ENCODE results near the gene MYO3A. TPM values are rescaled to one million over a fixed set of nuclear protein-coding genes. Genes with fewer than 3 reads are reported as not detected.
"Not testable (repeated sequence)": the region's sequence is repeated elsewhere in the genome, so short reads cannot be mapped to it uniquely, and the experiment has no call there.

Gene MYO3A
- total RNA-seq, 1 donor from 2014 or later = not detected

DNA sequence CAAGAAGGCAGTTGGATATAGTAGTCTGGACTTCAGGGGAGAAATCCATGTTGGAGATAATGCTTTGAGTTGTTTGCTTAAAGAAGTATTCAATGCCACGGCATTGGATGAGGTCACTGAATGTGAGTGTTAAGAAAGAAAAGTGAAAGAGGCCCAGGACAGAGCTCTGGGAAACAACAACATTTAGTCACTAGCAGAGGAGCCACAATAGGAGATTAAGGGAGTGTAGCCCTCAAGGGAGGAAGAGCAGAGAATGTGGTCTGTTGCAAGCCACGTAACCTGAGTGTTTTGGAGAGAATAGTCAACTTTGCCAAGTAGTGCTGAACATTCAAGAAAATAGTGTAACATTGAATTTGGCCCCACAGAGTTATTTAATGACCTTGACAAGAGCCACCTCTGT lies 114.7 kb downstream of the MYO3A start:
- no peak overlapping the region for H3K4me3 ChIP-seq
- no peaks in the 10 kb centered on the region for H3K36me3 ChIP-seq
- no peak overlapping the region for H3K27ac ChIP-seq
- no peak for DNase-seq (ENCODE audit: low spot score in 2 of 2)
- intact Hi-C loops (cut with DNase I) = no loop called here
- no peaks in the 10 kb centered on the region for H3K9me3 ChIP-seq
- TF ChIP-seq, protein P1, sequence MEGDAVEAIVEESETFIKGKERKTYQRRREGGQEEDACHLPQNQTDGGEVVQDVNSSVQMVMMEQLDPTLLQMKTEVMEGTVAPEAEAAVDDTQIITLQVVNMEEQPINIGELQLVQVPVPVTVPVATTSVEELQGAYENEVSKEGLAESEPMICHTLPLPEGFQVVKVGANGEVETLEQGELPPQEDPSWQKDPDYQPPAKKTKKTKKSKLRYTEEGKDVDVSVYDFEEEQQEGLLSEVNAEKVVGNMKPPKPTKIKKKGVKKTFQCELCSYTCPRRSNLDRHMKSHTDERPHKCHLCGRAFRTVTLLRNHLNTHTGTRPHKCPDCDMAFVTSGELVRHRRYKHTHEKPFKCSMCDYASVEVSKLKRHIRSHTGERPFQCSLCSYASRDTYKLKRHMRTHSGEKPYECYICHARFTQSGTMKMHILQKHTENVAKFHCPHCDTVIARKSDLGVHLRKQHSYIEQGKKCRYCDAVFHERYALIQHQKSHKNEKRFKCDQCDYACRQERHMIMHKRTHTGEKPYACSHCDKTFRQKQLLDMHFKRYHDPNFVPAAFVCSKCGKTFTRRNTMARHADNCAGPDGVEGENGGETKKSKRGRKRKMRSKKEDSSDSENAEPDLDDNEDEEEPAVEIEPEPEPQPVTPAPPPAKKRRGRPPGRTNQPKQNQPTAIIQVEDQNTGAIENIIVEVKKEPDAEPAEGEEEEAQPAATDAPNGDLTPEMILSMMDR (IDR thresholded peaks at IDR 0.05) = no peak
- no peaks in the 10 kb centered on the region for H3K27me3 ChIP-seq
- H3K4me1 ChIP-seq = peaks cover 0 to 7% of the 10 kb centered on the region in 2 donors

GRCh38 chr10:26052326-26052725 lies 118.3 kb downstream of the MYO3A start:
- Histone ChIP-seq H3K27me3 (no peaks in the 10 kb centered on the region), H3K9me3 (no peaks in the 10 kb centered on the region), H3K27ac (no peak overlapping the region), H3K4me1 (no peaks in the 10 kb centered on the region), H3K36me3 (no peaks in the 10 kb centered on the region), H3K4me3 (no peak overlapping the region)
- no peak for DNase-seq (ENCODE audit: low spot score in 2 of 2)
- intact Hi-C loops (cut with DNase I) = no loop called here
- TF ChIP-seq, protein P1 (IDR thresholded peaks at IDR 0.05) = no peak

GRCh38 chr10:26057466-26057865 lies 123.4 kb downstream of the MYO3A start:
- intact Hi-C loops (cut with DNase I) = no loop called here
- Histone ChIP-seq H3K27ac (no peak overlapping the region), H3K36me3 (no peaks in the 10 kb centered on the region), H3K27me3 (no peaks in the 10 kb centered on the region), H3K4me1 (no peaks in the 10 kb centered on the region), H3K4me3 (no peak overlapping the region), H3K9me3 (no peaks in the 10 kb centered on the region)
- DNase-seq (ENCODE audit: low spot score in 2 of 2) = no peak
- TF ChIP-seq, protein P1 (IDR thresholded peaks at IDR 0.05) = no peak

- Histone ChIP-seq H3K27ac (no peak overlapping the region), H3K9me3 (no peaks in the 10 kb centered on the region), H3K27me3 (no peaks in the 10 kb centered on the region), H3K4me3 (no peak overlapping the region), H3K36me3 (no peaks in the 10 kb centered on the region), H3K4me1 (no peaks in the 10 kb centered on the region)
- DNase-seq (ENCODE audit: low spot score in 2 of 2) = no peak
- TF ChIP-seq, protein P1 (IDR thresholded peaks at IDR 0.05) = no peak
- intact Hi-C loops (cut with DNase I) = no loop called here
These were observed 130.1 kb downstream of the MYO3A start for GRCh38 chr10:26064106-26064505.

GRCh38 chr10:26067680-26068079 lies 133.7 kb downstream of the MYO3A start:
- no peak overlapping the region for H3K27ac ChIP-seq
- no peak for DNase-seq (ENCODE audit: low spot score in 2 of 2)
- TF ChIP-seq, protein P1 (IDR thresholded peaks at IDR 0.05) = no peak
- intact Hi-C loops (cut with DNase I) = no loop called here
- no peak overlapping the region for H3K4me3 ChIP-seq
- no peaks in the 10 kb centered on the region for H3K4me1 ChIP-seq
- H3K36me3 ChIP-seq = no peaks in the 10 kb centered on the region
- no peaks in the 10 kb centered on the region for H3K9me3 ChIP-seq
- no peaks in the 10 kb centered on the region for H3K27me3 ChIP-seq

DNA sequence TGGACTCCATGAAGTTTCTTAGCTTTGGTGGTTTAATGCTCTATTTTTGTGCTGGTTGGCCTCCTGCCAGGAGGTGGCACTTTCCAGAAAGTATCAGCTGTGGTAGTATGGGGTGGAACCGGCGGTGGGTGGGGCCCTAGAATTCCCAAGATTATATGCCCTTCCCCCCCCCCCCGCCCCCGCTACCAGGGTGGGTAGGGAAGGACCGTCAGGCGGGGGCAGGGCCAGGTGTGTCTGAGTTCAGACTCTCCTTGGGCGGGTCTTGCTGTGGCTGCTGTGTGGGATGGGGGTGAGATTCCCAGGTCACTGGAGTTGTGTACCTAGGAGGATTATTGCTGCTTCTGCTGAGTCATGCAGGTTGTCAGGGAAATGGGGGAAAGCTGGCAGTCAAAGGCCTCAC lies 146.9 kb downstream of the MYO3A start:
- DNase-seq (ENCODE audit: low spot score in 2 of 2); H3K4me1 ChIP-seq; H3K4me3 ChIP-seq; H3K27ac ChIP-seq; H3K9me3 ChIP-seq; H3K36me3 ChIP-seq; intact Hi-C loops (cut with DNase I); H3K27me3 ChIP-seq: not testable (repeated sequence)
